ENCODE data around the gene MTG2.

MTG2 gene

GRCh38 chr20:62182469-62183425 is at the start of gene MTG2:
MTG2 (plus strand) TSS chr20:62183028; CDS start chr20:62193421, 10,393 bp downstream.
- DNase-seq = peak; percentile 94

GRCh38 chr20:62133051-62133845 is 49.6 kb upstream of the MTG2 start:
- no peak for DNase-seq

GRCh38 chr20:62133864-62134263 is 49.0 kb upstream of the MTG2 start:
- no peak for DNase-seq

- DNase-seq = no peak
These were observed 48.0 kb upstream of the MTG2 start for GRCh38 chr20:62134735-62135231.

GRCh38 chr20:62135573-62136266 is 47.1 kb upstream of the MTG2 start:
- DNase-seq = no peak

GRCh38 chr20:62136283-62137091 is 46.3 kb upstream of the MTG2 start:
- DNase-seq = peak; percentile 74

- no peak for DNase-seq
These were observed 45.8 kb upstream of the MTG2 start for GRCh38 chr20:62137092-62137384.

- DNase-seq = no peak
These were observed 45.2 kb upstream of the MTG2 start for GRCh38 chr20:62137478-62138203.

- no peak for DNase-seq
These were observed 44.7 kb upstream of the MTG2 start for GRCh38 chr20:62138204-62138543.

- DNase-seq = no peak
These were observed 43.9 kb upstream of the MTG2 start for GRCh38 chr20:62138912-62139311.

- DNase-seq = no peak
These were observed 43.2 kb upstream of the MTG2 start for GRCh38 chr20:62139636-62140035.

- DNase-seq = no peak
These were observed 41.8 kb upstream of the MTG2 start for GRCh38 chr20:62141043-62141396.

GRCh38 chr20:62141397-62142251 is 41.2 kb upstream of the MTG2 start:
- DNase-seq = no peak

GRCh38 chr20:62142252-62143080 is 40.4 kb upstream of the MTG2 start:
- DNase-seq = no peak

GRCh38 chr20:62143081-62143956 is 39.5 kb upstream of the MTG2 start, which contains the start of the genes PSMA7 and SS18L1:
PSMA7 (minus strand) TSS chr20:62143394; CDS start chr20:62143303, 91 bp downstream.
SS18L1 (plus strand) TSS chr20:62143769; CDS start chr20:62143821, 52 bp downstream.
- peak; percentile 88 for DNase-seq

- DNase-seq = peak; percentile 67
These were observed 38.6 kb upstream of the MTG2 start for GRCh38 chr20:62143957-62144825.

- no peak for DNase-seq
These were observed 37.2 kb upstream of the MTG2 start for GRCh38 chr20:62145688-62146018.

All from activated naive CD4-positive, alpha-beta T cell treated with anti-CD3 and anti-CD28 coated beads, Interleukin-2, amount 50 U/mL, for 16 hours (primary cell).